SH-SY5Y (cell line): Measurements from ENCODE around the gene ZMIZ1.

Experiments
- GATA2 ChIP-seq: IDR thresholded peaks from 2 replicates; pipeline ENCODE4 v1.6.1; 2011; ENCODE audit warnings: mild to moderate bottlenecking, low read depth, low read length
- GATA3 ChIP-seq: IDR thresholded peaks from 2 replicates; pipeline ENCODE4 v1.6.1; 2011; ENCODE audit warnings: low read depth, mild to moderate bottlenecking, low read length, moderate library complexity

- TF ChIP-seq GATA2 (no peak), GATA3 (no peak)
These were observed 224.4 kb downstream of the ZMIZ1 start for GRCh38 chr10:79292891-79293746.
